Adrenal gland (tissue), 5 donors: ENCODE data around the gene CCR5.
A peak's percentile ranks its signal among the peaks of the same experiment; 100 is the strongest.

Experiments used
- CTCF ChIP-seq, 6 experiments: fragments of 450-650 bp in 4 of 6; fragments of 200-600 bp in 2 of 6; sonication (generic) in 1 of 6; IDR thresholded peaks; 1 replicate in 5 of 6; 2 replicates in 1 of 6; pipeline versions ENCODE4 v1.5.1 to v1.8.0; 2016 to 2021; ENCODE audit warnings: antibody characterized with exemption in 6 of 6, mild to moderate bottlenecking in 2 of 6, moderate library complexity in 1 of 6
- POLR2A ChIP-seq, 2 donors: fragments of 450-650 bp; IDR thresholded peaks; one replicate each; pipeline ENCODE4 v1.6.1; 2017; ENCODE audit warnings: antibody characterized with exemption in 2 of 2, mild to moderate bottlenecking in 2 of 2, moderate library complexity in 1 of 2
- donor health status: DM: no; HTN: no; CAD: no.

- TF ChIP-seq CTCF (IDR thresholded peaks at IDR 0.05) (no peak), POLR2A (IDR thresholded peaks at IDR 0.05) (peak in 1 of 2 donors; percentile 14)
These were observed 36.3 kb downstream of the CCR5 start, which contains the start of the genes CCR5AS and CCRL2 for GRCh38 chr3:46406788-46407611.
